ENCODE data around the gene CNTN5. TPM values are rescaled to one million over a fixed set of nuclear protein-coding genes. Genes with fewer than 3 reads are reported as not detected.

Gene CNTN5
- total and polyA plus RNA-seq, 10 of the 15 experiments (the other 5 are each of a cell fraction or from before 2014, with no cell fraction given) = 0.01 TPM; not detected in 9

DNA sequence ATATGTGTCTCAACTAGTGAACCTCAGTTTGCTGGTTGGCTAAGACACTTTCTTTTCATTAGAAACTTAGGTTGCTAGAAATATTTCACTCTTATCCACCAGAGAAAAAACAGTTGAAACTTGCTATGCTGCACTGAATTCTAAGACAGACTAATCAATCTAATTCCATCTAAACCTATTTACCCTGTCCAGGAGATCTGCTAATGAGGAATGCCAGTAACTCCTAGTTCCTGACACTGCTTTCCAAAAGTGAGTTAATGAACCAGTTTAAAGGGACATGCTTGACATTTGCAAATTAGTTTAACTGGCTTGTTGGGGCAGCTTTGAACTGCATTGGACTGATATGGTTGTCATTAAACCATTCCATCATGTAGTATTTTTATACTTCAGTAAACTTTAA, 258.5 kb downstream of the CNTN5 start (continued):
- TF ChIP-seq RCOR1 (conservative IDR thresholded peaks at IDR 0.05; ENCODE audit: low read depth, low read length) = no peak
- TF ChIP-seq E2F8 (IDR thresholded peaks at IDR 0.05; ENCODE audit: low read depth, partially characterized antibody) = no peak
- TF ChIP-seq, protein P1, sequence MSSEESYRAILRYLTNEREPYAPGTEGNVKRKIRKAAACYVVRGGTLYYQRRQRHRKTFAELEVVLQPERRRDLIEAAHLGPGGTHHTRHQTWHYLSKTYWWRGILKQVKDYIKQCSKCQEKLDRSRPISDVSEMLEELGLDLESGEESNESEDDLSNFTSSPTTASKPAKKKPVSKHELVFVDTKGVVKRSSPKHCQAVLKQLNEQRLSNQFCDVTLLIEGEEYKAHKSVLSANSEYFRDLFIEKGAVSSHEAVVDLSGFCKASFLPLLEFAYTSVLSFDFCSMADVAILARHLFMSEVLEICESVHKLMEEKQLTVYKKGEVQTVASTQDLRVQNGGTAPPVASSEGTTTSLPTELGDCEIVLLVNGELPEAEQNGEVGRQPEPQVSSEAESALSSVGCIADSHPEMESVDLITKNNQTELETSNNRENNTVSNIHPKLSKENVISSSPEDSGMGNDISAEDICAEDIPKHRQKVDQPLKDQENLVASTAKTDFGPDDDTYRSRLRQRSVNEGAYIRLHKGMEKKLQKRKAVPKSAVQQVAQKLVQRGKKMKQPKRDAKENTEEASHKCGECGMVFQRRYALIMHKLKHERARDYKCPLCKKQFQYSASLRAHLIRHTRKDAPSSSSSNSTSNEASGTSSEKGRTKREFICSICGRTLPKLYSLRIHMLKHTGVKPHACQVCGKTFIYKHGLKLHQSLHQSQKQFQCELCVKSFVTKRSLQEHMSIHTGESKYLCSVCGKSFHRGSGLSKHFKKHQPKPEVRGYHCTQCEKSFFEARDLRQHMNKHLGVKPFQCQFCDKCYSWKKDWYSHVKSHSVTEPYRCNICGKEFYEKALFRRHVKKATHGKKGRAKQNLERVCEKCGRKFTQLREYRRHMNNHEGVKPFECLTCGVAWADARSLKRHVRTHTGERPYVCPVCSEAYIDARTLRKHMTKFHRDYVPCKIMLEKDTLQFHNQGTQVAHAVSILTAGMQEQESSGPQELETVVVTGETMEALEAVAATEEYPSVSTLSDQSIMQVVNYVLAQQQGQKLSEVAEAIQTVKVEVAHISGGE (CRISPR knock-in tag; IDR thresholded peaks at IDR 0.05) = no peak
- no peak for TF ChIP-seq YY1 (IDR thresholded peaks at IDR 0.05; ENCODE audit: low read depth, low read length)
- TF ChIP-seq BMI1 (IDR thresholded peaks at IDR 0.05; ENCODE audit: borderline replicate concordance) = no peak
- TF ChIP-seq BHLHE40 (IDR thresholded peaks at IDR 0.05; ENCODE audit: borderline replicate concordance in 1 of 2, low read depth in 2 of 2, low read length in 1 of 2) = no peak
- TF ChIP-seq SMARCA5 (IDR thresholded peaks at IDR 0.05) = no peak
- TF ChIP-seq ASH2L (IDR thresholded peaks at IDR 0.05; ENCODE audit: borderline replicate concordance, low read depth) = no peak
